ENCODE measurements around the gene CDKAL1. TPM values are rescaled to one million over a fixed set of nuclear protein-coding genes. Genes with fewer than 3 reads are reported as not detected.
A peak's percentile ranks its signal among the peaks of the same experiment; 100 is the strongest.

Gene CDKAL1
- total and polyA plus RNA-seq, 2 of the 13 experiments (the other 11 are each of a cell fraction or from before 2014, with no cell fraction given) = 9.5 to 27.7 TPM

DNA sequence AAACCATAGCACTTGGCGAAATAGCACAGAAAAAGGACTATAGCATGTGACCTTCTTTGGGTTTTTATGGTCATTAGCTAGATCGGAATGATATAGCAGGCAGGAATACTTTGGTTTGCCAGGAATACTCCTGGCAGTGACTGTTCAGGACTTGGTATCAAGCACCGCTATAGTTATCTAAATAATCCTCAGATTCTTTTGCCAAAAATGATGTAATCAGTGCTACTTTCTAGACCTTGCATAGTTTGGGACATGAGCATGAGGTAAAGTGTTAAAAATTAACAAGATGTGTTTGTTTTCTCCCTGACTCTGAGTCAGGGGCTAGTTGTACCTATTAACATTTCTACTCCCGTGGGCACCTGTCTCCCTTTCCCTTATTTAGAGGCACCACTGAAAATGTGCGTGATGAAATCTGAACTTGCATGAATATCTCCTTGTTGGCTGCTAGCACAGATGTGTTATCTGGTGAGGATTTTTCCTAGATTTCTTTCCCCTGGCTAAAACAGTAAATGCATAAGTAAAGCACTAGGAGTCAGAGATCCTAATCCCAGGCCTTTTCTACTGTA lies 511.0 kb downstream of the CDKAL1 start (continued):
- no peak for TF ChIP-seq ZNF292 (CRISPR knock-in tag; IDR thresholded peaks at IDR 0.05; ENCODE audit: borderline replicate concordance, low read depth)
- 0 out of 2 replicates have a peak, but pooled peaks have one; percentile 12 for TF ChIP-seq HNF4A (CRISPR knock-in tag; IDR thresholded peaks at IDR 0.05)
- no peak for TF ChIP-seq HCFC1 (IDR thresholded peaks at IDR 0.05; ENCODE audit: low read depth, low read length)
- no peak for TF ChIP-seq RFX5 (IDR thresholded peaks at IDR 0.05; ENCODE audit: low read depth, low read length)
- TF ChIP-seq, protein P1, sequence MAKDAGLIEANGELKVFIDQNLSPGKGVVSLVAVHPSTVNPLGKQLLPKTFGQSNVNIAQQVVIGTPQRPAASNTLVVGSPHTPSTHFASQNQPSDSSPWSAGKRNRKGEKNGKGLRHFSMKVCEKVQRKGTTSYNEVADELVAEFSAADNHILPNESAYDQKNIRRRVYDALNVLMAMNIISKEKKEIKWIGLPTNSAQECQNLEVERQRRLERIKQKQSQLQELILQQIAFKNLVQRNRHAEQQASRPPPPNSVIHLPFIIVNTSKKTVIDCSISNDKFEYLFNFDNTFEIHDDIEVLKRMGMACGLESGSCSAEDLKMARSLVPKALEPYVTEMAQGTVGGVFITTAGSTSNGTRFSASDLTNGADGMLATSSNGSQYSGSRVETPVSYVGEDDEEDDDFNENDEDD (CRISPR knock-in tag; IDR thresholded peaks at IDR 0.05; ENCODE audit: borderline replicate concordance) = no peak
- TF ChIP-seq, protein P2, sequence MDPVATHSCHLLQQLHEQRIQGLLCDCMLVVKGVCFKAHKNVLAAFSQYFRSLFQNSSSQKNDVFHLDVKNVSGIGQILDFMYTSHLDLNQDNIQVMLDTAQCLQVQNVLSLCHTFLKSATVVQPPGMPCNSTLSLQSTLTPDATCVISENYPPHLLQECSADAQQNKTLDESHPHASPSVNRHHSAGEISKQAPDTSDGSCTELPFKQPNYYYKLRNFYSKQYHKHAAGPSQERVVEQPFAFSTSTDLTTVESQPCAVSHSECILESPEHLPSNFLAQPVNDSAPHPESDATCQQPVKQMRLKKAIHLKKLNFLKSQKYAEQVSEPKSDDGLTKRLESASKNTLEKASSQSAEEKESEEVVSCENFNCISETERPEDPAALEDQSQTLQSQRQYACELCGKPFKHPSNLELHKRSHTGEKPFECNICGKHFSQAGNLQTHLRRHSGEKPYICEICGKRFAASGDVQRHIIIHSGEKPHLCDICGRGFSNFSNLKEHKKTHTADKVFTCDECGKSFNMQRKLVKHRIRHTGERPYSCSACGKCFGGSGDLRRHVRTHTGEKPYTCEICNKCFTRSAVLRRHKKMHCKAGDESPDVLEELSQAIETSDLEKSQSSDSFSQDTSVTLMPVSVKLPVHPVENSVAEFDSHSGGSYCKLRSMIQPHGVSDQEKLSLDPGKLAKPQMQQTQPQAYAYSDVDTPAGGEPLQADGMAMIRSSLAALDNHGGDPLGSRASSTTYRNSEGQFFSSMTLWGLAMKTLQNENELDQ (CRISPR knock-in tag; IDR thresholded peaks at IDR 0.05; ENCODE audit: borderline replicate concordance) = no peak
- TF ChIP-seq JUN (CRISPR knock-in tag; IDR thresholded peaks at IDR 0.05) = peak; percentile 59; the same call in 1 of the 2 replicates
- TF ChIP-seq, protein P3, sequence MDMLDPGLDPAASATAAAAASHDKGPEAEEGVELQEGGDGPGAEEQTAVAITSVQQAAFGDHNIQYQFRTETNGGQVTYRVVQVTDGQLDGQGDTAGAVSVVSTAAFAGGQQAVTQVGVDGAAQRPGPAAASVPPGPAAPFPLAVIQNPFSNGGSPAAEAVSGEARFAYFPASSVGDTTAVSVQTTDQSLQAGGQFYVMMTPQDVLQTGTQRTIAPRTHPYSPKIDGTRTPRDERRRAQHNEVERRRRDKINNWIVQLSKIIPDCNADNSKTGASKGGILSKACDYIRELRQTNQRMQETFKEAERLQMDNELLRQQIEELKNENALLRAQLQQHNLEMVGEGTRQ (IDR thresholded peaks at IDR 0.05; ENCODE audit: low read depth, low read length) = no peak
- TF ChIP-seq, protein P3 (CRISPR knock-in tag; IDR thresholded peaks at IDR 0.05; ENCODE audit: borderline replicate concordance) = no peak
- TF ChIP-seq GABPB1 (CRISPR knock-in tag; IDR thresholded peaks at IDR 0.05) = no peak
- no peak for TF ChIP-seq ZNF713 (CRISPR knock-in tag; IDR thresholded peaks at IDR 0.05)
- TF ChIP-seq ZNF891 (CRISPR knock-in tag; IDR thresholded peaks at IDR 0.05) = no peak
- TF ChIP-seq NR2C2 (CRISPR knock-in tag; IDR thresholded peaks at IDR 0.05; ENCODE audit: borderline replicate concordance) = 0 out of 2 replicates have a peak, but pooled peaks have one; percentile 1
- TF ChIP-seq ZBTB21 (CRISPR knock-in tag; IDR thresholded peaks at IDR 0.05) = no peak
- TF ChIP-seq, protein P4, sequence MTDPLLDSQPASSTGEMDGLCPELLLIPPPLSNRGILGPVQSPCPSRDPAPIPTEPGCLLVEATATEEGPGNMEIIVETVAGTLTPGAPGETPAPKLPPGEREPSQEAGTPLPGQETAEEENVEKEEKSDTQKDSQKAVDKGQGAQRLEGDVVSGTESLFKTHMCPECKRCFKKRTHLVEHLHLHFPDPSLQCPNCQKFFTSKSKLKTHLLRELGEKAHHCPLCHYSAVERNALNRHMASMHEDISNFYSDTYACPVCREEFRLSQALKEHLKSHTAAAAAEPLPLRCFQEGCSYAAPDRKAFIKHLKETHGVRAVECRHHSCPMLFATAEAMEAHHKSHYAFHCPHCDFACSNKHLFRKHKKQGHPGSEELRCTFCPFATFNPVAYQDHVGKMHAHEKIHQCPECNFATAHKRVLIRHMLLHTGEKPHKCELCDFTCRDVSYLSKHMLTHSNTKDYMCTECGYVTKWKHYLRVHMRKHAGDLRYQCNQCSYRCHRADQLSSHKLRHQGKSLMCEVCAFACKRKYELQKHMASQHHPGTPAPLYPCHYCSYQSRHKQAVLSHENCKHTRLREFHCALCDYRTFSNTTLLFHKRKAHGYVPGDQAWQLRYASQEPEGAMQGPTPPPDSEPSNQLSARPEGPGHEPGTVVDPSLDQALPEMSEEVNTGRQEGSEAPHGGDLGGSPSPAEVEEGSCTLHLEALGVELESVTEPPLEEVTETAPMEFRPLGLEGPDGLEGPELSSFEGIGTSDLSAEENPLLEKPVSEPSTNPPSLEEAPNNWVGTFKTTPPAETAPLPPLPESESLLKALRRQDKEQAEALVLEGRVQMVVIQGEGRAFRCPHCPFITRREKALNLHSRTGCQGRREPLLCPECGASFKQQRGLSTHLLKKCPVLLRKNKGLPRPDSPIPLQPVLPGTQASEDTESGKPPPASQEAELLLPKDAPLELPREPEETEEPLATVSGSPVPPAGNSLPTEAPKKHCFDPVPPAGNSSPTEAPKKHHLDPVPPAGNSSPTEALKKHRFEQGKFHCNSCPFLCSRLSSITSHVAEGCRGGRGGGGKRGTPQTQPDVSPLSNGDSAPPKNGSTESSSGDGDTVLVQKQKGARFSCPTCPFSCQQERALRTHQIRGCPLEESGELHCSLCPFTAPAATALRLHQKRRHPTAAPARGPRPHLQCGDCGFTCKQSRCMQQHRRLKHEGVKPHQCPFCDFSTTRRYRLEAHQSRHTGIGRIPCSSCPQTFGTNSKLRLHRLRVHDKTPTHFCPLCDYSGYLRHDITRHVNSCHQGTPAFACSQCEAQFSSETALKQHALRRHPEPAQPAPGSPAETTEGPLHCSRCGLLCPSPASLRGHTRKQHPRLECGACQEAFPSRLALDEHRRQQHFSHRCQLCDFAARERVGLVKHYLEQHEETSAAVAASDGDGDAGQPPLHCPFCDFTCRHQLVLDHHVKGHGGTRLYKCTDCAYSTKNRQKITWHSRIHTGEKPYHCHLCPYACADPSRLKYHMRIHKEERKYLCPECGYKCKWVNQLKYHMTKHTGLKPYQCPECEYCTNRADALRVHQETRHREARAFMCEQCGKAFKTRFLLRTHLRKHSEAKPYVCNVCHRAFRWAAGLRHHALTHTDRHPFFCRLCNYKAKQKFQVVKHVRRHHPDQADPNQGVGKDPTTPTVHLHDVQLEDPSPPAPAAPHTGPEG (CRISPR knock-in tag; IDR thresholded peaks at IDR 0.05) = no peak
